Stomach (tissue), 4 donors: Measurements from ENCODE around the gene LGI1.

Experiments
- CTCF ChIP-seq, 7 experiments: fragments of 450-650 bp in 4 of 7; fragments of 200-600 bp in 3 of 7; sonication (generic) in 3 of 7; IDR thresholded peaks; one replicate each; pipeline ENCODE4 v1.5.1; 2016 to 2019; ENCODE audit warnings: antibody characterized with exemption in 7 of 7, control low read depth in 2 of 7, mild to moderate bottlenecking in 1 of 7
- EP300 ChIP-seq: sonication (generic); formaldehyde crosslinking; IDR thresholded peaks from one replicate; pipeline ENCODE4 v1.6.1; 2017; ENCODE audit warnings: antibody characterized with exemption
- POLR2A ChIP-seq, 4 donors: fragments of 450-650 bp; IDR thresholded peaks; one replicate each; pipeline ENCODE4 v1.6.1; 2016; ENCODE audit warnings: antibody characterized with exemption in 4 of 4, control low read depth in 2 of 4, mild to moderate bottlenecking in 1 of 4, moderate library complexity in 1 of 4
- POLR2AphosphoS5 ChIP-seq, 3 donors: sonication (generic); formaldehyde crosslinking; IDR thresholded peaks; one replicate each; pipeline ENCODE4 v1.6.1; 2016; ENCODE audit warnings: antibody characterized with exemption in 3 of 3

DNA sequence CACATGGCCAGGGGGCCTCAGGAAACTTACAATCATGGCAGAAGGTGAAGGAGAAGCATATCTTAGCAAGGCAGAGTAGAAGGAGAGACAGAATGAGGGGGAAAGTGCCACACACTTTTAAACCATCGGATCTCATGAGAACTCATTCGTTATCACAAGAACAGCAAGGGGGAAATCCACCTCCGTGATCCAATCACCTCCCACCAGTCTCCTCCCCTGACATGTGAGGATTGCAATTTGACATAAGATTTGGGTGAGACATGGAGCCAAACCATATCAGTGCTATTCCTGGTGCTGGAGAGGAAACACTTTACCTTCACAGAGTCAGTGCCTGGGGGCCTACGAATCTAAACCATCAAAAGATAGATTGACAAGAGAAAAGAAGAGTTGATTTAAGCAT lies 61.8 kb downstream of the LGI1 start:
- TF ChIP-seq CTCF (IDR thresholded peaks at IDR 0.05) (no peak), POLR2A (IDR thresholded peaks at IDR 0.05) (no peak), POLR2AphosphoS5 (IDR thresholded peaks at IDR 0.05) (no peak), EP300 (no peak)
